ENCODE results near the gene ZC3H18. TPM values are rescaled to one million over a fixed set of nuclear protein-coding genes. Genes with fewer than 3 reads are reported as not detected.

The ZC3H18 gene
- total RNA-seq, 1 experiment from 2014 or later = 61.8 TPM

DNA sequence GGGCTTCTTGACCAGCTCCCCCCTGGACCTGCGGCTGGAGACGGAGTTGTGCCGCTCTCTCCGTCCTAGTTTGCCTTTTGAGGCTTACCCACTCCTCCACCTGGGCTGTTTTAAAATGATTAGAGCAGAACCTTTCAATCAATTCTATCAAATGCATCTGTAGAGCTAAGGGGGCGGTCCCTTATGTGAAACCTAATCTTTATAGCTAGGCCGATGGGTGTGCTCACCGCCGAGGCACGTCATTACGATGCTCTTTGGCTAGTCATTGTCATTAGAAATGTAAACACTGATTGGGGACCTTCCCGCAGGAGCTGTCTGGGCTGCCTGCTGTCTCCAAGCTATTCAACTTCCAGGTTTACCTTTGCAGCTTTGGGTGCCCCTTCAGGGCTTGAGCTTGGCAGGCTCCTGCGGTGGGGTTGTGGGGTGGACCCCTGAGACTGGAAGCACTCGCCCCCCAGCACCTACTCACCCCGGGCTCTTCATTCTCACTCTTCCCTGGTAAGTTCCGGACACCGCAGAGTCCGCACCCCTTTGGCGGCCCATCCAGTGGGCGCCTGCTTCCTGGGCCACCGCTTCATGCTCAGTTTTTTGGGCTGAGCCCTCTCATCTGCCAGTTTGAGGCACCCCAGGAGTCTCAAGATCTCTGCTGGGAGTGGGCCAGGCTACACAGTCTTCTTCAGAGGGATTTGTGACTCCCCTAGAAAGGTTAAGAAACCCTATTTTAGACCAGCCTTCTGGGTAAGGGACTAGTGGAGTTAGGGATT lies 47.2 kb downstream of the ZC3H18 start:
- Mint-ChIP-seq H3K27me3 (ENCODE audit: low read depth) (no peaks in the 10 kb centered on the region), H3K9me3 (no peaks in the 10 kb centered on the region), H3K36me3 (peaks cover 24% of the 10 kb centered on the region), H3K4me3 (no peak overlapping the region), H3K4me1 (peaks cover 4% of the 10 kb centered on the region), H3K27ac (peak overlapping the region; percentile 71)
- no peak for TF ChIP-seq FOXP1 (CRISPR knock-in tag; IDR thresholded peaks at IDR 0.05; ENCODE audit: borderline replicate concordance)
- no peak for TF ChIP-seq KAT7 (CRISPR knock-in tag; IDR thresholded peaks at IDR 0.05; ENCODE audit: borderline replicate concordance)
- TF ChIP-seq GTF2I (CRISPR knock-in tag; conservative IDR thresholded peaks at IDR 0.05) = no peak
- no peak for TF ChIP-seq CREM (CRISPR knock-in tag; IDR thresholded peaks at IDR 0.05)
- TF ChIP-seq RORB (CRISPR knock-in tag; IDR thresholded peaks at IDR 0.05) = no peak
- TF ChIP-seq, protein P1, sequence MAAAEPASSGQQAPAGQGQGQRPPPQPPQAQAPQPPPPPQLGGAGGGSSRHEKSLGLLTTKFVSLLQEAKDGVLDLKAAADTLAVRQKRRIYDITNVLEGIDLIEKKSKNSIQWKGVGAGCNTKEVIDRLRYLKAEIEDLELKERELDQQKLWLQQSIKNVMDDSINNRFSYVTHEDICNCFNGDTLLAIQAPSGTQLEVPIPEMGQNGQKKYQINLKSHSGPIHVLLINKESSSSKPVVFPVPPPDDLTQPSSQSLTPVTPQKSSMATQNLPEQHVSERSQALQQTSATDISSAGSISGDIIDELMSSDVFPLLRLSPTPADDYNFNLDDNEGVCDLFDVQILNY (CRISPR knock-in tag; IDR thresholded peaks at IDR 0.05) = no peak
- TF ChIP-seq, protein P2, sequence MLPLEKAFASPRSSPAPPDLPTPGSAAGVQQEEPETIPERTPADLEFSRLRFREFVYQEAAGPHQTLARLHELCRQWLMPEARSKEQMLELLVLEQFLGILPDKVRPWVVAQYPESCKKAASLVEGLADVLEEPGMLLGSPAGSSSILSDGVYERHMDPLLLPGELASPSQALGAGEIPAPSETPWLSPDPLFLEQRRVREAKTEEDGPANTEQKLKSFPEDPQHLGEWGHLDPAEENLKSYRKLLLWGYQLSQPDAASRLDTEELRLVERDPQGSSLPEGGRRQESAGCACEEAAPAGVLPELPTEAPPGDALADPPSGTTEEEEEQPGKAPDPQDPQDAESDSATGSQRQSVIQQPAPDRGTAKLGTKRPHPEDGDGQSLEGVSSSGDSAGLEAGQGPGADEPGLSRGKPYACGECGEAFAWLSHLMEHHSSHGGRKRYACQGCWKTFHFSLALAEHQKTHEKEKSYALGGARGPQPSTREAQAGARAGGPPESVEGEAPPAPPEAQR (CRISPR knock-in tag; IDR thresholded peaks at IDR 0.05) = no peak
- TF ChIP-seq TCF7 (CRISPR knock-in tag; IDR thresholded peaks at IDR 0.05; ENCODE audit: low read depth) = no peak
- TF ChIP-seq, protein P3, sequence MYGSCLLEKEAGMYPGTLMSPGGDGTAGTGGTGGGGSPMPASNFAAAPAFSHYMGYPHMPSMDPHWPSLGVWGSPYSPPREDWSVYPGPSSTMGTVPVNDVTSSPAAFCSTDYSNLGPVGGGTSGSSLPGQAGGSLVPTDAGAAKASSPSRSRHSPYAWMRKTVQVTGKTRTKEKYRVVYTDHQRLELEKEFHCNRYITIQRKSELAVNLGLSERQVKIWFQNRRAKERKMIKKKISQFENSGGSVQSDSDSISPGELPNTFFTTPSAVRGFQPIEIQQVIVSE (CRISPR knock-in tag; IDR thresholded peaks at IDR 0.05; ENCODE audit: borderline replicate concordance) = no peak
- TF ChIP-seq TEAD4 (CRISPR knock-in tag; IDR thresholded peaks at IDR 0.05) = no peak
- TF ChIP-seq, protein P4, sequence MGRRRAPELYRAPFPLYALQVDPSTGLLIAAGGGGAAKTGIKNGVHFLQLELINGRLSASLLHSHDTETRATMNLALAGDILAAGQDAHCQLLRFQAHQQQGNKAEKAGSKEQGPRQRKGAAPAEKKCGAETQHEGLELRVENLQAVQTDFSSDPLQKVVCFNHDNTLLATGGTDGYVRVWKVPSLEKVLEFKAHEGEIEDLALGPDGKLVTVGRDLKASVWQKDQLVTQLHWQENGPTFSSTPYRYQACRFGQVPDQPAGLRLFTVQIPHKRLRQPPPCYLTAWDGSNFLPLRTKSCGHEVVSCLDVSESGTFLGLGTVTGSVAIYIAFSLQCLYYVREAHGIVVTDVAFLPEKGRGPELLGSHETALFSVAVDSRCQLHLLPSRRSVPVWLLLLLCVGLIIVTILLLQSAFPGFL (CRISPR knock-in tag; IDR thresholded peaks at IDR 0.05; ENCODE audit: borderline replicate concordance) = no peak
- TF ChIP-seq, protein P5, sequence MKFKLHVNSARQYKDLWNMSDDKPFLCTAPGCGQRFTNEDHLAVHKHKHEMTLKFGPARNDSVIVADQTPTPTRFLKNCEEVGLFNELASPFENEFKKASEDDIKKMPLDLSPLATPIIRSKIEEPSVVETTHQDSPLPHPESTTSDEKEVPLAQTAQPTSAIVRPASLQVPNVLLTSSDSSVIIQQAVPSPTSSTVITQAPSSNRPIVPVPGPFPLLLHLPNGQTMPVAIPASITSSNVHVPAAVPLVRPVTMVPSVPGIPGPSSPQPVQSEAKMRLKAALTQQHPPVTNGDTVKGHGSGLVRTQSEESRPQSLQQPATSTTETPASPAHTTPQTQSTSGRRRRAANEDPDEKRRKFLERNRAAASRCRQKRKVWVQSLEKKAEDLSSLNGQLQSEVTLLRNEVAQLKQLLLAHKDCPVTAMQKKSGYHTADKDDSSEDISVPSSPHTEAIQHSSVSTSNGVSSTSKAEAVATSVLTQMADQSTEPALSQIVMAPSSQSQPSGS (CRISPR knock-in tag; IDR thresholded peaks at IDR 0.05; ENCODE audit: borderline replicate concordance, low read depth) = no peak
- TF ChIP-seq, protein P6, sequence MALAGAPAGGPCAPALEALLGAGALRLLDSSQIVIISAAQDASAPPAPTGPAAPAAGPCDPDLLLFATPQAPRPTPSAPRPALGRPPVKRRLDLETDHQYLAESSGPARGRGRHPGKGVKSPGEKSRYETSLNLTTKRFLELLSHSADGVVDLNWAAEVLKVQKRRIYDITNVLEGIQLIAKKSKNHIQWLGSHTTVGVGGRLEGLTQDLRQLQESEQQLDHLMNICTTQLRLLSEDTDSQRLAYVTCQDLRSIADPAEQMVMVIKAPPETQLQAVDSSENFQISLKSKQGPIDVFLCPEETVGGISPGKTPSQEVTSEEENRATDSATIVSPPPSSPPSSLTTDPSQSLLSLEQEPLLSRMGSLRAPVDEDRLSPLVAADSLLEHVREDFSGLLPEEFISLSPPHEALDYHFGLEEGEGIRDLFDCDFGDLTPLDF (CRISPR knock-in tag; IDR thresholded peaks at IDR 0.05) = no peak
- no peak for TF ChIP-seq ETV6 (CRISPR knock-in tag; IDR thresholded peaks at IDR 0.05)
- TF ChIP-seq, protein P7, sequence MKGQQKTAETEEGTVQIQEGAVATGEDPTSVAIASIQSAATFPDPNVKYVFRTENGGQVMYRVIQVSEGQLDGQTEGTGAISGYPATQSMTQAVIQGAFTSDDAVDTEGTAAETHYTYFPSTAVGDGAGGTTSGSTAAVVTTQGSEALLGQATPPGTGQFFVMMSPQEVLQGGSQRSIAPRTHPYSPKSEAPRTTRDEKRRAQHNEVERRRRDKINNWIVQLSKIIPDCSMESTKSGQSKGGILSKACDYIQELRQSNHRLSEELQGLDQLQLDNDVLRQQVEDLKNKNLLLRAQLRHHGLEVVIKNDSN (CRISPR knock-in tag; IDR thresholded peaks at IDR 0.05) = no peak
- DNase-seq (ENCODE audit: low spot score) = no peak
- POLR2A ChIA-PET = no interaction called here
- CTCF ChIA-PET = interaction anchor here (0.6 to 4.5 kb wide), 9 partner anchors 13 to 180 kb away, joined by 3 to 29 read pairs (median 6); partner anchors contain the start of gene IL17C
- ATAC-seq = no peak; the same call in 1 of the 2 replicates

Data from WTC11 (cell line).